HG03108 (cell line): ENCODE data around the gene IMP3.

Experiments used
- ATAC-seq: cut with Tn5 transposase; IDR thresholded peaks from one replicate; pipeline ENCODE4 v1.9.1; 2021; ENCODE audit warnings: moderate library complexity; ENCODE audit not compliant: unreplicated experiment

IMP3 gene

DNA sequence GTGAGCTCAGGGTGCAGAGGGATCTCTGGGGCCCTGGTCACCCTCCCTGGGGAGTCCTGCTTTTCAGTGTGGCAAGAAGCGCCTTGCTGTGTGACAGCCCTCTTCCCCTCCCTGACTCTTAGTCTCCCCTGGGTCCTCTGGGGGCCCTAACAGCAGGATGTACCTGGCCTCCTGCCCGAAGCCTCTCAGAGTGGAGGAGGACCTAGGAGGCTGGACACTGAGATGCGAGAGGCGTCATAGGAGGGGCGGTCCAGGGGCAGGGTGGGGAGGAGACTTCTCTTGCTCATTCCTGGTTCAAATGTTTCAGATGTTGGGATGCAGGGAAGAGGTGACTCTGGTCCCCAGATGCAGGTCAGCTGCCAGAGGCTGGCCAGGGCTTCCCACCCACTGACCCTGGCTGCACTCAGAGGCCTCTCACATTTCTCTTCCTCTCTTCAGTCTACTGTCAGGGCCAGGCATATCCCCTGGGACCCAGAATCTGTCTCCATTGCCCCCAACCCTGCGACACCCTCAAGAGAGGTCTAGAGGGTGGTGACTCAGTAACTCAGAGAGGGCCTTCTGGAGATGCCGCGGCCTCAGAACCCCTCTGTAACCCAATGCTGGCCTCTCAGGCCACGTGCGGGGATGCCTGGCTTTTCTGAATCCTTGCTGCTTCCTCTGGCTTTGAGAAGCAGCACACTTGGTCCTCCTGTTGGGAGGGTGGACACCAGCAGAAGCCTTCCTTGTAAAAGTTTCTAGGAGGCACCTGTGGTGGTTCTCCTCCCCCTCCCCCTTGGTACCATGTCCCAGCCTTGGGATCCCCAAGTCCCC lies 33.6 kb upstream of the IMP3 start:
- no peak for ATAC-seq

DNA sequence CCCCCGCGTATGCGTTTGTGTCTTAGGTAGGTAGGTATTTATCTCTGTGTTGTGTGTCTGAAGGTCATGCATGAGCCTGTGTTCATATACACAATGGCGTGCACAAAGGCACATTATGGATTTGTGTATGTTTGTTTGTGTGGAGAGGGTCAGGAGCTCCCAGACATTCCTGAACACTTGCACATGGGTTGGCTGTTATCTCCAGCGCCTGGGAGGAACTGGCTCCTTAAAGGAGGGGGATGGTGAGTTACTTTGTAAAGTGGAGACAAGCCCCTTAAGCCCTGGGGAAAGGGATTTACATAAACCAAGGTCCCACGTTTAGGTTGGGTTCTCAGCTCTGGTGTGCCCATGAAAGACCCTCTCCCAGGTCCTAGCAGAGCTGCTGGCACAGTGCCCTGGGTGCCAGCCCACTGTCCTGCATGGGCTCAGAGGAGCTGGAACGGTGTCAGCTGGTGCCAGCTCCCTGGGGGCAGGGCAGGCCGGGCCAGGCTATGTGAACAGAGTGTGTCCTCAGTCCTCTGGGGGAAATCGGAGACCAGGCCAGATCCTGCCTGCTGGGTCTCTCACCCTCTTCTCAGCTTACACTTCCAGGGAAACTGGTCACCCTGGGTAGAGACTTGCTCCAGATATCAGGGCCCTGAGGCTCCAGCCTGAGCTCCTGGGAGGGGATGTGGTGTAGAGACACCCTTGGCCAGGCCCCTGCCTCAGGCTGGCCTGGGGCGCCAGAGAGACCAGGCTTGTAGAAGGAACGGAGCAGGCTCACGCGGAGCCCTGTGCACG lies 32.8 kb upstream of the IMP3 start:
- ATAC-seq: no peak

DNA sequence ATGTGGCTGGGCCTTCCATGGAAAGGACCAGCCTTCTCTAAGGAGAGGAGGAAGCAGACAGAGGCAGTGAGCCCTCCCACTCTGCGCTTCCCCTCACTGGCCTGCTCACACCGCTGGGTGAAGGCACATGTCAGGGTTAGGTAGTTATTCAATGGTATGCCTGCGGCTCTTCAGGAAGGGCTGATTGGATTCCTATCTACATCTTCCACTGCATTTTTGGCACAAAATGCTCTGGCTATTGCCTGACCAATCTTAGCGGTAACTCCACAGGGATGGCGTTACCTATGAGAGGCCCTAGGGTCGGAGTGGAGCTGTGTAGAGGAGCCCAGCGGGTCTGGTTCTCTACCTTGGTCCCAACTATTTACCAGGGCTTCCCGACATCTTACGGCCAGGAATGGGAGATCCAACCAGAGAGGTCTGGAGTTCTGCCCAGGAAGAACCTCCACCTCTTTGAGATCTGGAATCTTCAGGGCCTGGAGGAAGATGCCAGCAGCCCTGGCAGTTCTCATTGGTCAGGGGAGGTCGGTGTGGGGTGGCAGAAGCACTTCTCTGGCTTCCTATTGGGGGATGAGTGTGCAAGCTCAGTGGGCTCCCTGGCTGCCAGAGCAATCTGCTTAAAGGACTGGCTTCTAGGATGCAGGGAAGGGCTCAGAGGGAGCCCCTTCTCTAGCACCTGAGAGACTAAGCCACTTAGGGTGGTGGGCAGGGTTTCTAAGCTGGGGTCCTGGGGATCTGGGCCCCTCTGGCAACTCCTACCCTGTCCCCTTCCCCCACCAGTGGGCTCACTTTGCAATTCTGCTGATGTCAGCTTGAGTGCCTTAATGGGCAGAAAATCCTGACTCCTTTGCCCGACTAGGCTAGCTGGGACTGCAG lies 31.9 kb upstream of the IMP3 start:
- no peak for ATAC-seq

DNA sequence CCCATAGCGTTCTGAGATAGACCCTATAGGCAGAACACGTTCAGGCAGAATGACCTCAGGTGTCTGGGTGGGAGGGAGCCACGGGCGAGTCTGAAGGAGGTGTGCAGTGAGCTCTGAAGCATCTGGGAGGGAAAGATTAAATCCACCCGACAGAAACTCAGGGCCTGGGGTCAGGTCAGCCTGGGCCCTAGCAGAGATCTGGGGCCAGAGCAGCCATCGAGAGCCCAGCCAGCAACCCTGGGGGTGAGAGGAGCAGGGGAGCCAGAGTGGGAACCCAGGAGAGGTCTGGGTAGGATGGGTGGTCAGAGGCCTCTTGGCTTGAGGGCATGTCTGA lies 29.8 kb upstream of the IMP3 start:
- ATAC-seq: no peak

DNA sequence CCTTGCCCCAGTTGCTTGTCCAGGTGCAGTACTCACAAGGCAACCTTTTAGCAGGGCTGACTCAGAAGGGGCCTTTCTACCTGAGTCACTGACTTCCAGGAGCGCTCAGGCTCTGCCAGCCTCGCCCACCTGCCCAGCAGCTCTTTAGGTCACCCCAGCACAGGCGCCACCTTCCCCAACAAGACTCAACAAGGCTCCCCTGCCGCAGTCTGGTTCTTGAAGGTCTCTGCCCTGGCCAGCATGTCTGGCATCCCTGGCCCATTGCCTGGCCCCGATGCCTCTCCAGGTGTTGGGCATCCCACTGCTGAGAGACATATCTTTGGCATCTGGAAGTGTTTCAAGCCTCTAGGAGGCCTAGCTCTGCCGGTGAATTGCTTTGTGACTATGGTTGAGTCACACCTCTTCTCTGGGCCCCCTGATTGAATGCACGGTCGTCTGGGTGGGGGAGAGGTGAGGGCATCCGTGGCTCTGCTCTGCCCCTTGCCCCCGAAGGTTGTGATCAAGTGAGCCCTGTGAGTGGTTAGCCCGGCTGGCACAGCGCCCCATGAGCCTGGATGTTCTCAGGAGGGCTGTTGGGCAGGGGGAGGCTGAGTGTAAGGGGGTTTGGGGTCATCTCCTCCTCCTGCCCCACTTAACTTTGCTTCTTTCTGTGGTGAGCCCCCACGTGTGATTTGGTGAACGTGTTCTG lies 29.3 kb upstream of the IMP3 start:
- no peak for ATAC-seq

DNA sequence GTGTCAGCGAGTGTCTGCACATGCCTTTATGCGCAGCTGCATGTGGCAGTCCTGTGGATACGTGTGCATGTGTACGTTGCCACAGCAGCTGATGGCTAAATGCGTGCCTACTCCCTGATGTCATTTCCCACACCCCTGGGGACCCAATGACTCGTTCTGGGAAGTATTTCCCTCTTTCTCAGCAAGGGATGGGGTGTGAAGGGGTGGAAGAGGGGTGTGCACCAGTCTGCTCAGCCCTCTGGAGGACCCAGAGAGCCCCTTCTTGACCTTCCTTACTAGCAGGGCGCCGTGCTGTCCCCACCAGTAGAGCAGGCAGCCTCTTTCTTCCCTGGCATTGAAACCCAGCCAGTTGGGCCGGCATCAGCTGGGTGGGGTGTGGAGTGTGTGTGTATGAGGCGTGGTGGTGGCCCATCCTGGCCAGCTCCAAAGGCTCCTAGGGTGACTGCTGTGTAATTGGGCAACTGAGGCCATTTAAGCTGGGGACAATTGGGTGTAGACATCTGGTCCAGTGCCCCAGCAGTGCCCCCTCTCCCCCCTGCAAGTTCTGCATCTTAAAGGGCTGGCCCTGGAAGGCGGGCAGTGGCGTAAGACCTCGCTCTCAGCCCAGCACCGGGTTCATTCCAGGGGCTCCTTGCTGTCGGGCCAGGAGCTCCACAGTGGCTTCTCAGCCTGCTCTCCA lies 26.9 kb upstream of the IMP3 start:
- no peak for ATAC-seq

DNA sequence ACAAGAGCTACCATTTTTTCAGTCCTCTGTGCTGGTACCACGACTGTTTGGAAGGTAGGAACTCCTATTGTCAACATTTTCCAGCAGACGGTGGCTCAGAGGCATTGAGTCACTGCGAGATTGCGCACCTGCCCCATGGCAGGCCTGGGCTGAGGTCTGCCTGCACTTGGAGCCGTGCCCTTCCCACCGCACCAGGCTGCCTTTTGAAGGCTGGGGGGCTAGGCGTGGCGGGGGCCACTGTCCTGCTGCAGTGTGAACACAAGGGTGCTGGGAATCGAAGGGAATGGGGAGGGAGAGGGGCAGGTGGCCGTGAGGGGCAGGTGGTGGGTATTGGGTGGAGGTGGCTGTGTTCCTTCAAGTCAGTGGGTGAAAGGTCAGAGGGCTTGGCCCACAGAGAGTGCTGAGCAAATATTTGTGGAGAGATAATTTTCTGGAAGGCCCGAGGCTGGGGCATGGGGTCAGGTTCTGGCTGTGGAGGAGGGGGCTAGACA lies 24.0 kb upstream of the IMP3 start:
- no peak for ATAC-seq

DNA sequence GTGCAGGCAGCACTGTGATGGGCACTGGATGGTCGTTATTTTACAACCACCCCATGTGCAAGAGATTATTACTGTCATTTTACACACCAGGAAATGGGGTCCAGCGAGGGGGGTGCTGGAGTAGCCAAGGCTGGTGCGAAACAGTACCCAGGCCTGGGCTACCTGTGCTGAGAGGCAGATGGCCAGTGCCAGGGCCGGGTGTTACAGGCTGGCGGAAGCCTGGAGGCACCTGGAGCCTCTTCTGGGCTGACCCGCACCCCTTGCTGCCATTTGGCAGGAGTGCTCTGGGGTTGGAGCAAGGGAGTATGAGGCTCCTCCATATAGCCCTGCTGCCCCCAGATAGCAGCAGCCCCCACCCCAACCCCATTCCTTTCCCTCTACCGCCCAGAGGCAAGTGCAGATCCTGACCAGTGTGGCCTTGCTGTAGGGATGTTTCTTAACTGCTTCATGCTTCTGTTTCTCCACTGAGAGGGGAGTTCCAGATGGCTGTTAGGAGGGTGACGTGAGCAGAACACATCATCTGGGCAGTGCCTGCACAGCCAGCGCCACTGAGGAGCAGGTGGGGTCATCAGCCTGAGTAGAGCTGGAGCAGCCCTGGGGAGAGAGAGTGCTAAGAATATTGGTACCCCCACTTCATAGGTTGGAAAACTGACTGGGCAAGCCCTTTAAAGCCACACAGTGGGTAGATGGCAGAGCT lies 22.9 kb upstream of the IMP3 start:
- ATAC-seq: no peak

DNA sequence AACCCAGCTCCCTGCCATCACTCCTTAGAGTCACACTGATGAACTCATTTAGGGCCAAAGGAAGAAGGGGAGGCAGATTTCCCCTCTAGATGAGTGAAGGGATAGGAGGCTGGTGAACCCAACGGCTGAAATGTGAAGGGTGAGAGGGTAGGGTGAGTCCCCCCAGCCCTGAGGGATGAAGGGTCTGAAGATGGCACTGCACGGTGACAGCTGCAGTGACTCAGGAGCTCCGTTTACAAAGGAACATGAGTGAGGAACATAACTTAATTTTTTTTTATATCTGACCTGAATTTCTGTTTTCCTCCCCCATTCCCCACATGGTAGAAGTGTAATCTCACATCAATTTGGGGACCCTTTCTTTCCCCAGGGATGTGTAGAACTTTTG lies 21.7 kb upstream of the IMP3 start:
- ATAC-seq: no peak

DNA sequence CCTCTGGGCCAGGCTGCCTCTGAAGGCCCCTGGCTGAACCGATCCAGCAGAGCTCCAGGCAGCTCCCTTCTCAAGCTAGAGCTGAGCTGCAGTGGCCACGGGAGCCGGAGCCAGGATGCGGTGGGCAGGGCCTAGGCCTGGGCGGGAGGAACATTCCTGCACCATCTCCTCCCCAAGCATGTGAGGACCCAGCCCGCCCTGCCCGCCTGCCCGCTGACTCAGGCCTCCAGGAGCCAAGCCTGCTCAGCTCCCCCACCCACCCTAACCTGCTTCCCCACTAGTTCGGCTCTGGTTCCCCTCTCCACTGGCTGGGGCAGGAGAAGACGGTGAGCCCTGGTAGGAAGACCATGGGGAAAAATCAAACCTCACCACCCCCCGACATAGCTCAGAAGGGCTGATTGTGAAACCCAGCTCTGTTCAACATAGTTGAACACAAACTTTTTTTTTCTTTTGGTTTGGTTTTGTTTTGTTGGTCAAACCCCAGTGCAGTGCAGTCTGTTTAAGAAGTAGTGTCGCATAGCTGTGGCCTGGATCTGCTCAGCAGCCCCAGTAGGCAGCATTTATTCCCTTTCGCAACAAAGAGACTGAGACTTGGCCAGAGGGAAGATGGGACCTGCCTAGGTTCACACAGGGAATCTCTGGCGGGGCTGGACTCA lies 21.2 kb upstream of the IMP3 start:
- ATAC-seq: no peak

DNA sequence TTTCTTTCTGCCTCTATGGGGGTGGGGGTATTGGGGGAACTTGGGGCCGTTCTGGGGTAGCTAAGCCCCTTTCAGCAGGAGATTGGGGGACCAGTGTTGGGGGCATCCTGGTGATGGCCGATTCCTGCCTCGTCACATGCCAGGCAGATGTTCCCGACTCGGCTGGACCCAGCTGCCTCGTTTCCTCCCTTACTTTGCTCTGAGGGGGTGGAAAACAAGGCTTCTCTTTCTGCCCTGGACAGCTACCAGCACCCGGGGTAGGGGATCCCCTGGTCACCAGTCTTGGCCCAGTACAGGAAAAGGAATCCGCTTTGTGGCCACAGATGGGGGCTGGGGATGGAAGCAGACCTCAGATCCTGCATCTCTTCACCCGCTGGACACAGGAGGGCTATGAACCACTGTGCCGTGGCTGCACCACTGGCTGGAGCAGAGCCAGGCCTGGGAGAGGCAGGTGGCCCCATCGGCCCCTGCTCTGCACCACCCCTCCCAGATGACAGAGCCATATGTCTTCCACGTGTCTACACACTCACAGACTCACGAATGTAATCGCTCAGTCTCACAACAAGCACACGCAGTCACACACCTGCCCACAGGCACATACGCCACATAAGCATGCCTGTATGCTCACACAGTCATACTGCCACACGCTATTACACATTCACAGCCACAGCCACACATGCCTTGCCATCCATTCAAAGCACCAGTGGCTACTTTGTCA lies 20.1 kb upstream of the IMP3 start:
- no peak for ATAC-seq

DNA sequence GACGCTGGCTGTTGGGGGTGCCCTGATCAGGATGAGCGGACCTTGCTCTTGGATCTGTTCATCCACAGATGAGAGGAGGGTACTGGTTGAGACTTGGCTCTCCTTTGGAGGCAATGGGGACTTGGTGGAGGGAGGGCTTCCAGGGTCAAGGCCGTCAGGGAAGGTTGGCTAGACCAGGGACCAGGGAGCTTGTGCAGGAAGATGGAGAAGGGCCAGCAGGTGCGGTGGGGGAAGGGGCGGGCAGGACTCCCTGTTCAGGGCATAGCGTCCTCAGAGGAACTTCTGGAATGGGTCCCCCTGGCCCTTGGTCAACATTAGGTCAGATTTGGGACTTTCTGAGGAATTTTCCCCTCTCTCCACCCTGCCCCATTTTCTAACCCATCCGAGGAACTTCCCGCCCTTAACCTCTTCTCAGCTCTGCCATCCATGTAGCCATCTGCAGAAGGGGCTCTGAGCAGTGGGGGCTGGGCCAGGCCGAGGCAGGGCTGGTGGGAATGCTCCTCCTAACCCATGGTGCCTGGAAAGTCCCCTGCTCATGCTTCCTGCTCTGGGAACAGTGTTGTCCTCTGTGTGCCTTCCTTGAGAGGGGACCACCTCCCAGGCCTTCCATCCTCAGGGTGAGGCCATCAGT lies 19.2 kb upstream of the IMP3 start:
- no peak for ATAC-seq

DNA sequence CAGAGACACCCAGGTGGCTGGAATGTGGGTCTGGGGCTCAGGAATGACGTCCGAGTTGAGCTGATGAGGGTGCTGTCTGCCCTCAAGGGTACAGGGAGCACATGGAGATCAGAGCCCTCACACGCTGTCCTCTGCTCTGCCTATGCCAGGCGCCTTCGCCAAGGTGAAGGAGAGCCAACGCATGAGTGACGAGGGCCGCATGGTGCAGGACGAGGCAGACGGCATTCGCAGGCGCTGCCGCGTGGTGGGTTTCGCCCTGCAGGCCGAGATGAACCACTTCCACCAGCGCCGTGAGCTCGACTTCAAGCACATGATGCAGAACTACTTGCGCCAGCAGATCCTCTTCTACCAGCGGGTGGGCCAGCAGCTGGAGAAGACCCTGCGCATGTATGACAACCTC lies 16.8 kb upstream of the IMP3 start:
- ATAC-seq: no peak

DNA sequence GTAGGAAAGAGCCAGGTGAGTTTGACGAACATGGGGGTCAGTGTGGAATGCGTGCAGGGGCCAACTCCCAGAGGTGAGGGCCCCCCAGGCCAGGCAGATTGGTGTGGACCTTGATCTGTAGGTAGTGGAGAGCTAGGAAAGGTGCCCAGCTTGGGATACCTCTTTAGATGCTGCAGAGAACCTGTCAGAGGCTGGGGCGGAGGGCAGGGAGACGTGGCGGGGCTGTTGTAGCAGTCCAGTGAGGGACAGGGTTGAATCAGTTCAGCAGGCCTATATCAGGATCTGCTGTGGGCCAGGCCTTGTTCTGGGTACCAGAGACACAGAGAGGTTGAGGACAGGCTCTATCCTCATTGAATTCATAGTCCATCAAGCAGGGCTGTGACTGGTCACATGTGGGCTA lies 16.3 kb upstream of the IMP3 start:
- ATAC-seq: no peak

DNA sequence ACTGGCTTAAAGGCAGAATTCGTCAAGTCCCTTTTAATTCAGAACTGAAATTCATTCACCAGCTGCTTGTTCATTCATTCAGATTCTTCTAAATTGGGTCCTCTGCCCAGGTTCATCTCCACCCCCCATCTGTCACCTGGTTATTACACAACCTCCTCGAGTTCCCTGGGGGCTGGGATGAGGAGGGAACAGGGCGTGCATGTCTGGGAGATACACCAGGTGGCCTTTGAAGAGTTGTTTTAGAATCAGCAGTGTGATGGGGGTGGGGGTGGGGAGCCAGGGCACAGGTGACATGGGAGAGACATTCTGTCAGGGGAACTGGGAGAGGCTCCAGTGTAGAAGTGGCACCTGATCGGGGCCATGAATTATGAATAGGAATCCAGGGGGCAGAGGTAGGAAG lies 15.9 kb upstream of the IMP3 start:
- ATAC-seq: no peak

DNA sequence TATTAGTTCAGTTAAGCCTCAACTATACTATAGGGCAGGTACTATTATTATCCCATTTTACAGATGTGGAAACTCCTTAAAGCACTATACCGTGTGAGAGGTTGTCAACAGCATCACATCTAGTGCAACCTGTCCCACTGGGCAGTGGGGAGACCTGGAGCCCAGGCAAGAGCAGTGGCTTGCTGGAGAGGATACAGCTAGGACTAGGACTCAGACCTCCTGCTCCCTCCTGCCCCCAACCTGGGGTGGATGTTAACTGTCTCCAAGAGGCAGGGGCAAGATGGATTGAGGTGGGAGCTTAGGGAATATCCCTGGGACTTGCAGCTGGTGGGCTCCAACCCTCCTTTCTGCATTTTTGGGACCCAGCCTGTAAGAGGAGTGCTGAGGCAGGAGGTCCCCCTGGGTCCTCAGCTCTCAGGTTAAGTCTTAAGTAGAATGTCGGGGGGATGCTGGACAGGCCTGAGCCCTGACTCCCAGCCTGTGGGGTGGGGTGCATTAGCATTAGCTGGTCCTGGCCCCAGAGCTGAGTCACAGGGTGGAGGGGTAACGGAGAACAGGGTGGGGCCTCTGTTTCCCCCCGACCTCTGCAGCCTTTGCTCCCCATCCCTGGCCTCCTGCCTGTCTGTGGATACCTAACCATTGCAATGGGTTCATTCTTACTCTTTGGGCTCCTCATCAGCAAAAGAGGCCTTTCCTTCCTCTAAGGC lies 14.3 kb upstream of the IMP3 start:
- ATAC-seq: no peak

DNA sequence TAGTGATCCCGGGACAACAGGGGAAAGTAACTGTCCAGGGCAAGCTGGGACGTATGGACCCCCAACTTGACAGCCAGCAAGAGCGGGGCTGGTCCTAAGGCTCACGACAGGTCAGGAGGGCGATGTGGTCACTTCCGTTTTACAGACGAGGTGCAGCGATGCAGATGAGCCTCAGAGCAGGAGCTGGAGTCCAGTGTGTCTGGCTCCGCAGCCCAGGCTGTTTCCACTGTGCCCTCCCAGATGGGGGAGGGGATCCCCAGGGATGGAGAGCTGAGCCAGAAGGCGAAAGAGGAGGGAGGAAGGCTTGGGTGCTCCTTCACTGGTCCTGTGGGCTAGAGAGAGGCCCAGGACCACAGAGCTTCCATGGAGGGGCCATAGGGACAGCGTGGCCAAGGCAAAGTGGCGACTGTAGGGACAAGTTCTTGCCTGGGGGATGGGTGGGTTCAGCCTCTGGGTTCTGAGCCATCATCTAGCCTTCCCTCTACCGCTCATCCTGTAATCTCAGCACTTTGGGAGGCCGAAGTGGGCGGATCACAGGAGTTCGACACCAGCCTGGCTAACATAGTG lies 13.4 kb upstream of the IMP3 start:
- no peak for ATAC-seq
